HG02588 (cell line): ENCODE measurements around the gene TSHZ1.

ENCODE experiments used
- ATAC-seq: cut with Tn5 transposase; IDR thresholded peaks from one replicate; pipeline ENCODE4 v1.9.1; 2021; ENCODE audit warnings: mild to moderate bottlenecking, moderate library complexity; ENCODE audit not compliant: unreplicated experiment

TSHZ1 gene

DNA sequence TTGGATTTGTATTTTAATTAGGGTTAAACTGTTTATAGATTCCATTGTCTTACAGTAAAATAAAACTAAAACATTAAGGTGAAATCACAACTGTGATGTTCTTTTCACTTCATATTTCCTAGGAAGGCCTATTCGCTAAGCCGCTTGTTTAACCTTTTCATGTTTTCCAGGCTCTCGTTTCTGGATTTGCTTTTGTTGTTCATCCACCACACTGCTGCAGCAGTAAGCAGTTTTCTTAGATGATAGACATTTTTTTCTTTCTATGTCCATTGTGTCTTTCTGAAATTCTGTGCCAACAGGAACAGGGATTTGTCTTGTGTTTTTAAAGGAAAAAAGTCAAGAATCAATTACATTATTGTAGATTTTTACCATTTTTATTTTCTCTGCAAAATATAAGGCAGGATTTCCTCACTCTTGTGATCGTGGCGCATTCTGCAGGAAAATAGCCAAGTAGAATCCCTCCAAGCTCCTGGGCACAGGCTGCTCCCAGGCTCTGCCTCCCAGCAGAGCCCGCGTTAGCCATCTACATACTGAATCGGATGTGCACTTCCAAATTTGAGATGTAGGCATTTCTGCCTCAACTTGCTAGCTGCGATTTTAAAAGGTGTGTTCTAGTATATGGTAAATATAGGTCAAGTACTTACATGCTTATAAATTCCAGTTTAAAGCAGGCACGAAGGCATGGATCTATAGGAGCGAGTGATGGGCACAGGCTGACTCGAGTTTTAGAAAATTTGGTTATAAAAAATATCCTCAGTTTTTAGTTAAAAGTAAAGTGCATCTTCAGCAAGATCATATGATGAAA lies 10.2 kb downstream of the TSHZ1 start:
- no peak for ATAC-seq

DNA sequence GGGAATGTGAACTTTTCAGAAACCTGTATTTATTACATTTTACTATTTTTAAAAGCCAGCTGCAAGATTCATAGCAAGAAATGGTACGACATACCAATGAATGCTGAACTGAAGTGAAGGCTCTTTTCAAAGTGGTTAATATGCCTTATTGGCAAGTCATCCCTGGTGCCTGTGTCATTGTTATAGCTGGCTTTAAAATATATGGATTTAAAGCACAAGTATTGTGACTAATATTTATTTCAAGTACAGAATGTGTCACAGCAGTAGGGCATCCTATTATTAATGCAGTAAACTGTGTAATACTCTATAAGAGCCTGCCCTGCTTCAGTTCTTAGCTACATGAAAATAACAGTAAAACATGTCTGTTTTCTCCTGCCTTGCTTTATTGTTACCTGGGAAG lies 10.8 kb downstream of the TSHZ1 start:
- ATAC-seq = no peak

DNA sequence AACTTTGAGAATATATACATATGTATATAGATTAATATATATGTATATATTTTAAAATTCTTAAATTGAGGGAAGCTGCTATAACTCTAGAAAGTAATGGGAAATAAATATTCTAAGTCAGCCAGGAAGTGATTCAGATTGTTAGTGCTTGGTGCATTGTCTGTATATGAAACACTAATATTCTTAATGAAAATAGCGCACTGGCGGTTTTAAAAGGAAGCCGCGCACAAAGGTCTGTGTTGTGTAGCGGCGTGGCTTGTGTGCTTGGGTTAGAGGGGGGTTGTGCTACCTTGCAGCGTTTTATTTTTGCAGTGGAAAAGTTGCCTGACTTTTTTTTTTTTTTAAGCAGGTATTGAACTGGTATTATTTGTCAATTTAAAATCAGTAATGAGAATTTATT lies 11.3 kb downstream of the TSHZ1 start:
- ATAC-seq = no peak

DNA sequence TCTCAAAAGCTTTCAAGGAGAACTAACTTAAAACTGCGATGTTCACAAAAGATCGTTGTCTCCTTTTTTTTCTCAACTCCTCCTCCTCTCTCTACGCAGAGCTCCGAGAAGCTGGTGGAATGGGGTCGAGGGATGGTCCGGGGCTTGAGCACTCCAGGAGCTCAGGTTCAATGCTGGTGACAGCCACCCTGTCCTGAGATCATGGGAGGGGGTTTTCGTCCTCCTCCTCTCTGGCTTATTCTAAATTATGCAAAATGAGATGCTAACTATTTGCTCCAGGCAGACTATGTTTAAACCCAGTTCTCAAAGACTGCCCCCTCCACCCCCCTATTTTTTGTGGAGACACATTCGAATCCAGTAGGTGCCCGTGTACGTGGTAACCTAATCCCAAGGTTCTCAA lies 11.8 kb downstream of the TSHZ1 start:
- no peak for ATAC-seq

DNA sequence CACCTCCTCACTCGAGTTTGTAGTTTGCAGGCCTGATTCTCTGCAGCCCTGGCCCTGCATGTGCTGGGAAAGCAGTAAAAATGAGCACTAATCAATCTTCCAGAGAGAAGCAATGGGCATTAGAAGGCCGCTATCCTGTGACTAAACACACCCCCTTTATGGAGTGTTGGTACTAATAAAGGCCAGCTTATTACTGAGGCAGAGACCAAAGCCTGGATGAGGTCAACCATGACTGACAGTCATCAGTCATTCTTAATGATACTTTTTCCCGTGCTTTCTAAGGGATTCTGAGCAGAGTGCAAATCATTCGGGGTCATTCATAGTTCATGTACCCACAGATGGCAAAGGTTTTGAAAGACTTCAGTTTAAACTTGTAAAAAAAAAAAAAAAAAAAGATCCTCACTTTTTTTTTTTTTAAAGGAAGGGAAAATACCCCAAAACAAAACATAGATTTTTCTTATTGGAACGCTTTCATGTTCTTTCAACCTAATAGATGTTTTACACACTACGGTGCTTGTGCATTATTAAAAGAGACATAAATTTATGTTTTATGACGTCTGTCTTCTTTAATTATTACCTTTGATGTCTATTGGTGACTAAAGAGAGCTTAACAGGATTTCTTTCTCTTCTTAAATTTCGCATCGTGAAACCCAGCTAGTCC lies 13.2 kb downstream of the TSHZ1 start:
- ATAC-seq = no peak

DNA sequence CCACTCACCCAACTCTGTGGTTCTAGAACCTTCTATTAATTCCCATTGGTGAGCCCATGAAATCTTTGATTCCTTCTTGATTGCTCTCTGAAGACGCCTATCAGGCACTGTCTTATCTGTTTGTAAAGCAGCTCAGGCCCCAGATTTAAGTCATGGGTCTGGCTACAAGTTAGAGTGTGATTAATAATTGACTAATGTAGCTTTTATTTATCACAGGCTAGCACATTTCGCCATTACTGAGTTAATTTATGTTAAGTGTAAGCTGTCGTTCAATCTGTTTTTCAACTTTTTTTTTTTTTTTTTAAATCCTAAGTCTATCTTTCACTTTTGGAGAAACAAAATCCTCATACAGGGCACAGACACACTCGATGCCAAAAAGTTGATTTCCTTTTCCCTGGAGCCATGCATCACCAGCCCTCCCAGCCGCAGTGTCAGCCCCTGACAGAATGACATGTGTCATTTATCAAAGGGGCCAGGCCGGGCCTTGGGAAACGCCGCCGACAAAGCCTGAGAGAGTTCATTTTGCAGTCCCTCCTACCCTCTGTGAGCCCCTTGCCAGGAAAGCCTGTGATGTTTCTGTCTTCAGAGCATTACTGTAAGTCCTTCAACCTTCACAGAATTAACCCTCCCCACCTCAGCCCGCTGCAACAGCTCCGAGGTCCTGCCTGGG lies 15.8 kb downstream of the TSHZ1 start:
- ATAC-seq = no peak

DNA sequence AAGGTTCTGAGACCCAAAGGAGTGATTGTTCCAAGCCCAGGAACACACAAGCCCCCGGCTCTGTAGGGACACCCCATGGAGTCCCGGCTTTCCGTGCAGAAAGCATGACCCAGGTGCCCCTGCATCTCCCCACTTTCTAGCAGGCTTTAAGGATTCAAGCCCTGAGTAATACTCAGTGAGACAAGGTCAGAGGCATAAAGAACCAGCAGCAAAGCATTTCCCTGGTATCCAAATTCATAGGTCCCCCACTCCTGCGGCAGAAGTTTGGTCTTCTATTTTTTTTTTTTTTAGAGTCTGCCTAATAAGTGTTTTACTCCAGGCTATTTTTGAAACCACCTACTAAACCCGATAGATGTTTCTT lies 16.3 kb downstream of the TSHZ1 start:
- ATAC-seq = no peak

DNA sequence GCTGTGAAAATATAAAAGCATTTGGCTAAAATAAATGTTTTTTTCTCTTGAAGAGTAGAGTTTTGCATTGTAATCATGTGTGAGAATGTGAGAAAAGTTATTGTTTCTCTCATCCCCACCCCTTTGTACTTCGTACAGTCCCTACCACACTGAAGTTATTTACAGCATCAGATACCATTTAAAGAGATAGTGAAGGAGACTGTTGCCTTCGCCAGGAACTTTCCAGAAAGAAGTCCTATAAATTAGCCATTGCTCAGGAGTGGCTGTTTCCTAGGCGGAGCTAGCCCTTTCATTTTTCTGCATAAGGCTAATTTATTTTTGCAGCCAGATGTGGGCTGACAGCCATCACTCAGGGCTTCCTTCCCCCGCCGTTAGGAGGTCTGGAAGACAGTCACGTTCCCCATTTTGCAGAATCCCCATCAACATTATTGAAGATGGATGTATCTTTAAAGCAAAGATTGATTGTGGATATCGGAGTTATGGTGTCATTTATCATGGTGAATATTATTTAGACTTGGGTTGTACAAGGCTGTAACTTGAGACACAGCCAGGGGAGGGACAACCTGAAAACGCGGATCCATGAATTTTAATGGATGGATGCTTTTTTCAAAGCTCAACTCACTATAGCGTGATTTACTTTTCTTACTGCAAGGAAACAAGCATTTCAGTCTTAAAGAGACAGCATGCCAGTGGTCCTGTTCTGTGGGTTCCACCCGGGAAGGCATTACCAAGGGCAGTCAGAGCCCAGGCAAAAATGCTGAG lies 17.1 kb downstream of the TSHZ1 start:
- ATAC-seq = no peak

DNA sequence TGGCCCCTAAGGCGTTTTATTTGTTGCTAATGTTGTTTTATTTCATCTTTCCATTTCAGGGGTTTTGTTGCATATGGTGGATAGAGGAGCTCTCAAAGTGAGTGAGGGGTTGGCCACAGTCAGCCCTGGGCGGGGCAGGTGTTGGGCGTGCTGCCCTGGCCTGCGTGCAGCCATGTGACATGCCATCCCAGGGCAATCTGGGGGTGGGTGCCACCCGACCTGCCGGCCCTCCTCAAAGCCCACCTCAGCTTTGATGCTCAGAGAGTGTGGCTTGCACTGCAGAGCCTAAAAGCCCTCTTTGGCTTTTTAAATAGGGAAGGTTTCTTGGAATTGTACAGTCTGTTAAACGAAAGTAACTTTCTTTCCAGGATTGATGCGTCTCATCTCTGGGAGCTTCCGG lies 18.4 kb downstream of the TSHZ1 start:
- ATAC-seq = no peak

DNA sequence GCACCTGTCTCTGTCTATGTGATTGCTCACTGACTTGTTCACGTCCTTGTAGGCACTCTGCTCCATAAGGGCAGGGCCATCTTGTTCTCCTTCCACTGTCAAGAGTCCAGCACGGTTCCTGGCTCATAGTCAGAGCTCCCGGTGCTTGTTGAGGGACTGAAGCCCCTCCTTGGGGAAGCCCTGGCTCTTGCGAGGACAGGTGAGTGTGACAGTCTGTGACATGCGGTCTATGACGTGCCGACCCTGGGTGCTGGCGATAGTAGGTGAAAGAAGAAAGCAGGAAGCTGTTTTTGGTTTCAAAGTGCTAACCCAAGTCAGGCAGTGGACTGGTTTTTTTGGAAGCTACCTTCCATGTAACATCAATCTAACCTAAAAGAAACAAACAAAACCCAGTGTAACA lies 18.8 kb downstream of the TSHZ1 start:
- no peak for ATAC-seq

DNA sequence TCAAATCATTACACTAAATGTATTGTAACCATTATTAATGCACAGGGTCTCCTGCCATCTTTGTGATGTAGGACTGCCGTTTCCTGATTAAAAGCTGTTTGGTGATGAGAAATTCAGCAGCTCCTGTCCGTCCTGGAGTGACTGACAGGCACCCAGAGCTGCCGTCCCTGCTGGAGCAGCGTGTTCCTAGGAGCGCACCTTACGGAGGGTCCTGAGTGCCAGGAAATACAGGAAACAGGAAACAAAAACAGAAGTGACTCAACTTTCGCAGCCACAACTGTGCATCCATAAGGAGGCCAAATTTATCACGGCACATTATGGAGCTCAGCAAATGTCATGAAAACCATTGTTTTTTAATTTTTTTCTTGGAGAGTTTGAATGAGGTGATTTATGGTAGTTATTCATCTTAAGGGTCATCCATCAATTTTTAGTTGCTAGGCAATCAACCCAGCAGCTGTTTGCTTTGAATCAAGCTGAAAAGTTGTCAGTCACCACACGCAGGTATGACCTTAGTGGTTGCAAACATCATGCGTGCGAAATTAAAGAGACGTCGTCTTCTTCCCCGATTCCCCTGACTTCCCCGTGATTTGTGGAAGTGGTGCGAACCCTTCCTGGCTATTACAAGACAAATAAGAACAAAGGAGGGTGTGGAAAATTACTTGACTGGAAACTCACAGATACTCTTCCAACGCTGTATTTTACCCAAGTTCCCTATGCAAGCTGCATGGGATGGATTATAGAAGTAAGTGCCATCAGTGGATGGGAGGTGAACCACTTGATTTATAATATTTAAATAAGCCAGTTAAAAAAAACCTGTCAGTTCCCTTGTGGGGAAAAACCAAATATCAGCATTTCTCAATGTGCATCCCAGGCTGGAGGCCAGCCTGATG lies 19.8 kb downstream of the TSHZ1 start:
- no peak for ATAC-seq

DNA sequence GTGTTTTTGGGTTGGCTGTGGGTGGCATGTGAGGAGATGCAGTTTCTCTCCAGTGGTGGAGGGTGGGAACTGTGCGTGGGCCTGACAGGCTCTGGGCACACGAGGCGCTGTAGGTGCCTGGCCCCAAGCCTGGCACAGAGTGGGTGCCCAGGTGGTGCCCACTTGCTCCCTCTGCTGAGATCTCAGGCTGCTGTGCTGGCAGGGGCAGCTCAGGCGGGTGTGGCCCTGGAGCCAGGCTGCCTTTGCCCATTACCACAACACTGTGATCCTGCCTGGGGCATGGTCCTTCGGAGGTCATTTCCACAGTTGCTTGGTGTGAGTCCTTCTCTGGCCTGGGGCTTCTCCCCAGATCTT lies 20.4 kb downstream of the TSHZ1 start:
- ATAC-seq = no peak

DNA sequence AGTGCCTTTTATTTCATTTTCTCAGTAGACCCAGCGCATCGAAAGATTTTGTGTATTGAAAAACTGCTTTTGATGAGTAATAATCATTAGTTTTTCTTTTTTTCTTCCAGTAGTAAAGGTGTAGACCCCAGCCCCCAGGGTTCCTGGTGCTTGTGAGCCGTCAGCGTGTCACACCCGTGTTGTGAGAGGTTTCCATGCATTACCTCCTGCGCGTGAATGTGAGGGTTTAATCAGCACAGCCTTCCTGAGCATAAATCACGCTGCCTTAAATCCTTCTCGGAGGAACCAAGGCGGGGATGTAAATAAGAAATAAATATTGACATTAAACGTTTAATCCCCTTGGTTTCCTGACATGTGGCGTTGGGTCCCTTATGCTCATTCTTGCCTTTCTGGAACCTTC lies 24.3 kb downstream of the TSHZ1 start:
- ATAC-seq = no peak

DNA sequence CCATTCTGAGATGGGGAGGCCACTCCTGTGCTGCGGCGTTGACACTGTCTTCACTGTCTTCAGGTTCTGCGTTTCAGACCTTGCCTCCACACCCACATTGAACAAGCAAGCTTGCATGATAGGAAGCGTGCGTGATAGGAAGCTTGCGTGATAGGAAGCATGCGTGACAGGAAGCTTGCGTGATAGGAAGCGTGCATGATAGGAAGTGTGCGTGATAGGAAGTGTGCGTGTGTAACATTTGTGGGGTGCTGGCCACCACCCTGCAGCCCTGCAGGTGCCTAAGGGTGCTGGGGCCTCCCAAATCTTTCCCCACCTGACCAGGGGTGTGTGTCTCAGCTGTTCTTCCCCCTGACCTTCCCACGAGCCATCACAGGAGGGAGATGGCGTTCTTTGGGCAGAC lies 25.3 kb downstream of the TSHZ1 start:
- ATAC-seq = no peak

DNA sequence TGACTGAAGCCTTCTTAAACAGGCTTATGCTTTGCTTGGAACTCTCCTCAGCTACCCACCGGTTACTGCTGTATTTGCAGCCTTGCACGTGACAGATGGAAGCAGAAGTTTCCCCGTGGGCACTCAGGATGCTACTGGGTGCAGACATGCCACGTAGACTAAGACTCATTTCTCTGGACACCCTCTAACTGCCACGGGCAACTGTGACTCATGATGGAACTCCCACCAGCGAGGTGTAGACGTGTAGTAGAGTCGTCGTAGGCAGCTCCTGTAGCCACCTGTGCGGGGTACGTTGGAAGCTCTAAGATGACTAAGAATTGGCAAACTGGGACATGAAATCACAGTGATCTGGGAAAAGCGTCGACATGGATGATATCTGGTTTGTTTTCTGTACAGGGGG lies 27.5 kb downstream of the TSHZ1 start:
- ATAC-seq = no peak

DNA sequence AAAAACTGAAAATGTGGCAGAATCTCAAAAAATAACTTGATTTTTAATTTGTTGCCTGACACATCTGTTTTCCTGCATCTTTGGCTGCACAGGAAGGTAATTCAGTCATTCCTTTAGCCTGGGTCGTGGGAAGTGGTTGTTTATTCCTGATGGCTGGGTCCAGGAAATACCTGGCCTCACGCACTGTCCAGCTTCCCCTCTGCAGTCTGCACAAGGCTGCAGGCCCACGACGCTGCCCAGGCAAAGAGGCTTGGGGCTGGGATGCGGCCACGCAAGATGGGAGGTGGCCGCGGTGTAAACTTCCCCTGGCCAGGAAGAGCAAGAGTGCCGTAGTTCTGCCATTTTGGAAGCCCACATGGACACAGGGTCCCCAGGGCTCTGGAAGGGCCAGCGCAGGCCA lies 28.2 kb downstream of the TSHZ1 start:
- no peak for ATAC-seq

DNA sequence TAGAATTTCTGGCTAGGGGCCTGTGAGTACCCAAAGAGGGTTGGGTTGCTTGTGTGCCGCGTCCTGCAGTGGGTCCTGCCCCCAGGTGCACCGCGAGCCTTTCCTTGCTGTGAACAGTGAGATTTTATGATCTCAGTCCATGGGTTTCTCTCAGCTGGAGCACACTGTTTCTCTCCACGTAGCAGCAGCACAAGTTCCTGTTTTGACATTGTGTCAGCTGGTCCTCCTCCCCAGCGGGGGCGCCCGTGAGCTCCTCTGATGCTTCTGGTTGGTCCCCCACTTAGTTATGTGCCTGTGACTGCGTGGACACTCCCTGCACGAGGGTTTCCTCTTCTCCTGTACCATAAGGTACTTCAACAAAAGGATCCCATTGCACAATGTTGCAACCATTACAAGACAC lies 29.8 kb downstream of the TSHZ1 start:
- no peak for ATAC-seq

DNA sequence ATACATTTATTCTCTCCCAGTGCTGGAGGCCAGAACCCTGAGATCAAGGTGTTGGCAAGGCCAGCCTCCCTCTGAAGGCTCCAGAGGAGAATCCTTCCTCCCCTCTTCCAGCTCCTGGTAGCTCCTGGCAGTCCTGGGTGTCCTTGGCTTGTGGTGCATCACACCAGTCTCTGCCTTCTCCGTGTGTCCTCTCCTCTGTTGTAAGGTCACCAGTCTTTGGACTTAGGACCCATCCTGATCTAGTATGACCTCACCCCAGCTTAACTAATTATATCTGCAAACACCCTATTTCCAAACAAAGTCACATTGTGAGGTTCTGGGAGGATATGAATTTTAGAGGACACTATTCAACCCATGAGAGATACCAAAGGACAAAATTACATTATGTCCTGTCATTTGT lies 31.1 kb downstream of the TSHZ1 start:
- no peak for ATAC-seq

DNA sequence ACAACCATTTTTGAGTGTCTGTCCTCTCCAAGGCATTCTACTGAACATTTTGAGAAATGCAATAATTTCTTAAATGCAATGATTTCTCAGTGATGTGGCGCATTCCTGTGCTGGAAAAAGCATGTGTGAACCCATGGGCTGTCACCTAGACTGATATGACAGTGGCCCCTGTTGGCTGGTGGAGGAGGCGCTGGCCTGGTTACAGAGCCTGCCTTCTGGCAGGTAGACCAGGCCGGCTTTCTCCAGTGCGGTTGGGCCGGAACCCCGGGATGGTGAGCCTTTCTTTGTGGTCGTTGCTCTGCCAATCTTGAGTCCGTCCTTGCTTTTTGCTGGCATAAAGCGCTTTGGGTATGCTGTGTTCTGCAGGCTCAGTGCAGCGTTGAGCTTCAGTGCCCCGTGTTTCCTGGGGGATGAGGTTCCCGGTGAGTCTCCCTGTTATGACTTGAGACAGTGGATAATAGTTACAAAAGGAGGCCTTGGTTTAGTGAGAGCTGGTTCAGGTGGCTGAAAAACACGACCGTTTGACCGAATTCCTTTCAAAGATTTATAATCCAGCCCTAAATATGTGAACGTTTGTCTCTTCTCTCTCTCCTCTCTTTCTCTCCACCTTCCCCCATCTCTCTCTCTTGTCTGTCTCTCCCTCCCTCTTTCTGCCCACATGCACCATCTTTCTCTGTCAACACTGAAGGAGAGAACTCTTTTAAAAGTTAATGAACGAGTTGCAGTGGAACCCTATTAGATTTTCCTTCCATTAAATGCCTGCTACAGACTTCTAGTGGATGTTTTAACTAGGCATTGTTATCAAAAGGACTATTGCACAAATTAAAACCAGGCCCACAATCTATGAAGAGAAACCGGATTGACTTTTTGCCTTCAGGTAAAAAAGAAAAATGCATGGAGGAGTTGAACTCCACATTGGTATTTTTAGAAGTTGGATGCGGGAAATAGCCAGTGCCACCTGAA lies 34.0 kb downstream of the TSHZ1 start:
- no peak for ATAC-seq
